ENCODE measurements around the gene SREBF2.
"Not testable (repeated sequence)": the region's sequence is repeated elsewhere in the genome, so short reads cannot be mapped to it uniquely, and the experiment has no call there.

The SREBF2 gene

DNA sequence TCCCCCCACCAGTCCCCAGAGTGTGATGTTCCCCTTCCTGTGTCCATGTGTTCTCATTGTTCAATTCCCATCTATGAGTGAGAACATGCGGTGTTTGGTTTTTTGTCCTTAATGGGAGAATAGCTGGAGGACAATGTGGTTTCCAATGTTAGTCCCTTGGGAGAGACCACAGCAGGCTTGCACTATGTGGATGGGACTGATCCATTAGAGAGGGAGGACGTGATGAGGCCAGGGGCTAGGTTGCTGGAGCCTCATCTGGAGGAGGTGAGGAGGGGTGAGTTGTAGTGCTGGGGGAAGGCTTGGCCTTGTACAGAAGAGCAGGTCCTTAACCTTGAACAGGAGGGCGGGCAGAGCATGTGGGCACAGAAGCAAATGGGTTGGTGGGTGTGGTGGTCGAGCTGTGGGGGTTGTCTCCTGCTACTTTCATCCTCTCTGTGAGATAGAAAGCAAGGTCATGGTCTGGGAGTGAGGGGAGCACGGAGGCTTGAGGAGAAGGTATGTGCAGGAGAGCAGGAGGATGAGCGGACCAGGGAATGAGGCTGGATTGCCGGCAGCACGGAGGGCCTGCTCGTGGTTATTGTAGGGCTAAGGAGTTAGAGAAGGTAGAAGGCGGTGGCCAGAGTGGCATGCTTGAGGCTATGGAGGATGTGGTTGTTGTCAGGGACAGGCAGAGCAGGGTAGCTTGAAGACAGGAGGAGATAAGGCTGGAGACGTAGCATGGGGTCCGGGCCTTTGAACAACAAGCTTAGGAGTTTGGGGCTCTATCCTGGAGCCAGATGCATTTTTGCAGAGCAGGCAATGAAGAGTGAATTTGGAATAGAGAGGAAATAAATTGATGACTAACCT, 11.2 kb upstream of the SREBF2 start:
- no peak for DNase-seq

DNA sequence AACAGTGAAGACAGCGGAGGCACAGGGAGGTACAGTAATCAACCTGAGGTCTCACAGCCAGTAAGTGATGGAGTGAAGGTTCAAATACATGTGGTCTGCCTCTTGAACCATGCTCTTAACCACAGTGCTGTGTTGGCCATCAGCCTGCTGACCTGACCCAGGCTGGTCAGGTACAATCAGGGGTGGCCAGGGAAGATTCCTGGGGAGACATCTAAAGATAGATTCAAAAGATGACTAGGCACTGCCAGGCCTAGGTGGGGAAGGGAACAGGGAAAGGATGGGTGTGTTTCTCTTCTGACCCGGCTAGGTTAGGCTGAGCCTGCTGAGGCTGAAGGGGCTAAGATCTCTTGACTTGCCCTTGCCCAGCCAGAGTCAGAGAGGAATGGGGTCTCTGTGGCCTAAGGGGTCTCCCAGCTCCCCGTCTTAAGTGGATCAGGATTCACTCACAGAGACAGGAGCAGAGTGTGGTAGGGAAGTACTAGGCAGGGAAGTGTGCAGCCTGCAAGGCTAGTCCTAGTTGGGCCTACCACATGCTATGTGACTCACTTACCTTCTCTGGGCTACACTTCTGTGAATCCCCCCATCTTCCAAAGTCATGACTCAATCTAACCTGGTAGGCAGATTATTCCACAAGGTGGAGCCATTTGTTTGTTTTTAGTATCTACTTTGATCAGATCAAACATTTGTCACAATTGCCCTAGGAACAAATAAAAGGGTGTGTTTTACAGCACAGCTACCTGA, 10.4 kb upstream of the SREBF2 start:
- DNase-seq, result no peak

DNA sequence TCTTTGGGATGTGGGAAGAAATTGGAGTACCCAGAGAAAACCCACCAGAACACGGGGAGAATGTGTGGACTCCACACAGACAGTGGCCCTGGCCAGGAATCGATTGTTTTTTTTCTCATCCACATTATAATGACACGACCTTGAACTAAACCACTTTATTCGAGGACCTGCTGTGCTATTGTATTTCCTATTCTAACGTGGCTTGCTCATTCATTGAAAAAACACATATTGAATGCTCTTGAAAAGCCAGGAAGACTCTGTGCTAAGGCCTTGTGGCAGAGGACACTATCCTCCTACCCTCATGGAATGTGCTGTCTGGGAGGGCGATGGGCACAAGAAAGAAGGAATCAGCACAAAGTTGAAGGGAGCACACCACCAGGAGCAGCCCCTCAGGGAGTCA, 9.1 kb upstream of the SREBF2 start:
- no peak for DNase-seq

DNA sequence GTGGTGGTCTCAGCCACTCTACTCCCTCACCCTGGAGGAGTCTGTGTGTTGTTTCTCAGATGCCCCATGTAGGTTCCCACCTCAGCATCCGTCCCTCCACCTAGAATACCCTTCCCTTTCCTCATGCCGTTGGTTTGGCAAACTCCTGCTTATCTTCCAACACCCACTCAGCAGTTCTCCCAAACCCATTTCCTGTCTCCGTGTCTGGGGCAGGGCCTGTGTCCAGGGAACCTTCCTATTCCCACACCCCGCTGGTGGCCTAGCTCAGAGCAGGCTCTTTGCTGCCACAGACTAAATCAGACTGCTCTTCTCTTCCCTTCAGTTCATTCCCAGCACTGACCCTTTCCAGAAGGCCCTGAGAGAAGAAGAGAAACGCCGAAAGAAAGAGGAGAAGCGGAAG, 7.5 kb upstream of the SREBF2 start:
- DNase-seq, result no peak

DNA sequence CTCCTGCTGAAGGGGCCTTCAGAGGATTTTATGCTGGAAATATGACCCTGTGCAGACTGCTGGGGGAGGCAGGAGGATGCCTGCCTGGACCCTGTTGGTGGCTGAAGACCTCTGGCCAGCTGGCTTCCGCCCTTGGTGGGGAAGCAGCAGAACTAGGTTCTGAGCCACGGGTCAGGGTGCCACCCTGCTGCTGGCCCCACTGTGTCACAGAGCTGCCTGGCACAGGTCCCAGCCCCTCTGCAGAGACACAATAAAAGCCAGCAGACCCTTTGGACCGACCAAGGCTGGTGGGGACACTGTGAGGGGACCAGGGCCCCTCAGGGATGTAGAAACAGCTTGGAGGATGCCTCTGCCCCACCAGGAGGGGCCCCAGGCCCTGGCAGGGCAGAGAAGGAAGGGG, 6.9 kb upstream of the SREBF2 start:
- no peak for DNase-seq

DNA sequence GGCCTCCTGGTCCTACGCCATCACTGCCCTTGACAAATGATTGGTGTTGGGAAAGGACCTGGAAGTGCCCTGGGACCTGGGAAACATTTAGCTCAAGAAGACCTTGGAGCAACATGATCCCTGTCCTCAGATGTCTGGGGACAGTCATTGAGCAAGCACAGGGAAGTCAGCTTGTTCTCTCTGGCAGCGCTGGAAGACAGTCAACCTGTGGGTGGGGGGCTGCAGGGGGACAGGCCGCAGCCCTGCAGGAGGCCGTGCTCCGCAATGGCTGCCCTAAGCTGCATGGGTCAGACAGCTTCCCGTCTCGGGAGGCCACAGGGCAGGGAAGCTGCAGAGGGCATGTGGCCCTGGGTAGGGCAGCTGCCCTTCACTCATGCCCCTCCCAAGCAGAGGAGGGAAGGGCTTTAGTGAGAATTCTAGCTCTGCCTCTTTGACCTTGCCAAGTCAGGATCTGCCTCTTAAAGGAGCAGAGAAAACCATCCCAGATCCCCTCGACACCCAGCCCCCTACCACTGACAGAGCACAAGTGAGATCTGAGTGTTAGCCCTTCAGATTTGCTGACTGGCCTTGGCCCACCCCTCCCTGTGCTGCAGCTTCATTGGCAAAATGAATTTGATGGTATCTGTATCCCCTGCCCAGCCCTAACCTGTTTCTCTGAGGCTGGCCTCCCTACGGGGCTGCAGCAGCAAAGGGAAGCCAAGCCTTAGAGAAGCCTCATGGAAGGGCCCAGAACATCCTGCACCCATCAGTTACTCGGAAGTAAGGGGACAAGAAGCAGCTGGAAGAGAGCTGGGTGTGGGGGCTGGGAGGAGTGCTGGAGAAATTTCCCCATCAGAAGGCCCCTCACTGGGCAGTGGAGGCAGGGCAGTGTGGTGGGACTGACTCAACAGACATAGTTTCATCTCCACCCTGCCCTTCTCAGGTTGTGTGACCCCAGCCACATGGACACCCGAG, 6.2 kb upstream of the SREBF2 start:
- DNase-seq, result no peak

DNA sequence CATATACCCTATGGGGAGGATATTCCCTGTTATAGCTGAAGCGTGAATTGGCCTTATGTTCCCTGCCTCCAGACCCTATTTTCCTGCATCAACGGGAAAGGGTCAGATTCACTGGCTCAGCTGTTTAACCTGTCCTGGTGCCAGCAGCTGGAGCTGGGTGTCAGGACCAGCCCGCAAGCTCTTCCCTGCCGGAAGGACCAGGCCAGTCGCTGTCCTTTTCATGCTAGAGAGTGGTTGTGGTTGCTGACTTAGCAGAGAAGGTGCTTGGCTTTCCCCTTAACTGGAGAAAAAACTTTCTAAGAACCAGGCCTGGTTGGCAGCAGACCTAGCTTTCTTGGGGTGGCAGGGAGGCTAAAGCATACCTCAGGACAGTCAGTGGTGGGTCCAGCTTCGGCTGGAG, 5.2 kb upstream of the SREBF2 start:
- DNase-seq, result peak; percentile 38

DNA sequence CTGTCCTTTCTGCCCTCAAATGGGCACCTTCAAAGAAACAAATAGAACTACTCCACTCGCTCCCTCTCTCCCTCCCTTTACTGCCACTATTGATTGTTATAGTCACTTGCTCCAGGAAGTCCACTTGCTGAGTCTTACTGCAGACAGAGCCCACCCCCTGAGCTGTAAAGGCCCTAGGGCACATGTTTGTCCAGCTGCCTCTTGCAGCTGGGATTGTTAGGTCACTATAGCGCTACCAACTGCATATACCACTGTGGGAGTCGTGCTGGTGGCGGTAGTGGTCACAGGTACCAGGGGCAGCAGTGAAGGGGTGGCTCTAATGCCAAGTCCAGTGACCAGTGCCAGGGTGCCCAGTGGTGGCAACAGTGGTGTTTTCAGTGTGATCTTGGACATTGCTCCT, 4.4 kb upstream of the SREBF2 start:
- DNase-seq, result no peak

DNA sequence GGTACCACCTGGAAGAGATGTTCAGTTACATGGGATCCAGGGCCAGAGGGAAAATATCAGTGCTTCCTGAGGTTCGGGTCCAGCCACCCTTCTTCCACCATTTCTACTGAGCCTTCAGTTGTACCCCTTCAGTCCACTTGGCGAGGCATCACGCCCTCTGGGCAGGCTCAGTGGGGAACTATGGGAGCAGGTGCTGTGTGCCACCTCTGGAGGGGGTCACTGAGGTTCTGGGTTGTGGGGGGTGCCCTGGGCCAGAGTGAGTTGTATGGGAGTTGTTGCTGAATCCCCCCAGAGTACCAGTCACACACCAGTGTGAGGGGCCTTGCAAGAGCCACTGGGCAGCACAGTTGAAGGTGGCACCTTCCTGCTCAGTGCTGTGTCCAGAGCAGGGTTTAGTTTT, 2.7 kb upstream of the SREBF2 start:
- no peak for DNase-seq

DNA sequence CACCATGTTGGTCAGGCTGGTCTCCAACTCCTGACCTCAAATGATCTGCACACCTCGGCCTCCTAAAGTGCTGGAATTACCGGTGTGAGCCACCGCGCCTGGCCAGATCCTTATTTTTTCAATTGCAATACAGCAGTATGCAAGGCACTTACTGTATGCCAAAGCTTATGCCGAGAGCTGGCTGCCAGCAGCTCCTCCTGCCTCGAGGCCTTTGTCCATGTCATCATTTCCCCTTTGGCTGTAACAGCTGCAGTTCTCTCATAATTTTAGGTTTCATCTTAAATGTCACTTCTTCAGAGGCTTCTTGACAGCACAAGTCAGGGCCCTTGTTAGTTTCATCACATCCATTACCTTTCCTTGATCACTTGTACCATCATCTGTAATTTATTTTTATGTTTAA, 1.5 kb upstream of the SREBF2 start:
- DNase-seq, result peak; percentile 40

DNA sequence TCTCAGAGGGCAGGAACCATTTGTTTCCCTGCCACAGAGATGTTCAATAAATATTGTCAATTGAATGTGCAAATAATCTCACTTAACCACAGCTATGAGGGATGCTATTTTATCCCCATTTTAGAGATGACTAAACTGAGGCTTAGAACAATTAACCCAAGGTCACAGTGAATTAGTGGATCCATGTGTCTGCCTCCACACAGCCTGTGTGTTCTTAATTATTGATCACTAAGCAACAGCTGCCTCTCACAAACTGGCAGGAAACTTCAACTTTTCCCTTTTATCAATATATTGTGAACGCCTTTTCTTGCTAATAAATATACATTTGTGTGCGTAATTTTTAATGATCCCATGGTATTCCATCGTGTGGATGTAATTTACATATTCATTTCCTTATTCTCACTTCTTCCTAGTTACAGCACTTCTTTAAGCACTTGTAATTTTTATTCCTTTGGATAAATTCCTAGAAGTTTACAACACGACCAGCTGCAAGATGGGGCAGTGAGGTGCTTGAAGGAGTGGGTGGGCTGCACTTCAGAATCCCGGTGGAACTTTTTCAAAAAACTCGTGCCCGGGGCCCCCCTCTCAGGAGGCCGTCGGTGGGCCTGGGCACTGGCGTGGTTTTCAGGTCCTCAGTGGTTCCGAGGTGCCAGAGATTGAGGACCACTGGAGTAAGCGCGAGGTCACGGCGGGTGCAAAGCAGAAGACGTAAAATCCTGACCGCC, 915 bp upstream of the SREBF2 start:
- DNase-seq, result no peak

DNA sequence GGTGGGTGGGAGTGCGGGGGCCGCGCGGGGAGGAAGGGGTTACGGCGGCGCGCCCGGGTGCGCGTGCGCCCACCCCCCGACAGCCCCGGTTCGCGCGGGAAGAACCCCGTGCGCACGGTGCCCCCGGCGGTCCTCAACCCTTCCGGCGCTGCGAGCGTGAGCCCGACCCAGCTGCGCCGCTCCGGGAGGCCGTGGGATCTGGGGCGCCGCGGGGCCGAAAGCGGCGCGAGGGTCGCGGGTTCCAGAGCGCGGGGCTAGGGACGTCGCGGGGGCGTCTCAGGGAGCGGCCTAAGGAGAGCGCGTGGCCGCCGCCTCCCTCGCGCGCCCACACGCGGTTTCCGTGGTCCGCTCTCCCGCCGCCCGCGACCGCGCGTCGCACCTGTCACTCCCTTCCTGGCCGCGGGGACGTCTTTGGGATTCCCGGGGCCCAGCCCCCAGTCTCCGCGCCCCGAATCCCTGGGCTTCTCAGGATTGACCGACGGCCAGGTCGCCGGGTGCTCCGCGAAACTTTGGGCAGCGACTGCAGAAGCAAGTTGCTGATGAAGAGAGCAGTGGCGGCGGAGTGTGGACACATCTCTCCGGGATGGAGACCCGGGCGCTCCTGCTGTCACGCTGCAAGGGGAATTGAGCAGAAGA, 582 bp downstream of the SREBF2 start:
- DNase-seq, result peak; percentile 60

DNA sequence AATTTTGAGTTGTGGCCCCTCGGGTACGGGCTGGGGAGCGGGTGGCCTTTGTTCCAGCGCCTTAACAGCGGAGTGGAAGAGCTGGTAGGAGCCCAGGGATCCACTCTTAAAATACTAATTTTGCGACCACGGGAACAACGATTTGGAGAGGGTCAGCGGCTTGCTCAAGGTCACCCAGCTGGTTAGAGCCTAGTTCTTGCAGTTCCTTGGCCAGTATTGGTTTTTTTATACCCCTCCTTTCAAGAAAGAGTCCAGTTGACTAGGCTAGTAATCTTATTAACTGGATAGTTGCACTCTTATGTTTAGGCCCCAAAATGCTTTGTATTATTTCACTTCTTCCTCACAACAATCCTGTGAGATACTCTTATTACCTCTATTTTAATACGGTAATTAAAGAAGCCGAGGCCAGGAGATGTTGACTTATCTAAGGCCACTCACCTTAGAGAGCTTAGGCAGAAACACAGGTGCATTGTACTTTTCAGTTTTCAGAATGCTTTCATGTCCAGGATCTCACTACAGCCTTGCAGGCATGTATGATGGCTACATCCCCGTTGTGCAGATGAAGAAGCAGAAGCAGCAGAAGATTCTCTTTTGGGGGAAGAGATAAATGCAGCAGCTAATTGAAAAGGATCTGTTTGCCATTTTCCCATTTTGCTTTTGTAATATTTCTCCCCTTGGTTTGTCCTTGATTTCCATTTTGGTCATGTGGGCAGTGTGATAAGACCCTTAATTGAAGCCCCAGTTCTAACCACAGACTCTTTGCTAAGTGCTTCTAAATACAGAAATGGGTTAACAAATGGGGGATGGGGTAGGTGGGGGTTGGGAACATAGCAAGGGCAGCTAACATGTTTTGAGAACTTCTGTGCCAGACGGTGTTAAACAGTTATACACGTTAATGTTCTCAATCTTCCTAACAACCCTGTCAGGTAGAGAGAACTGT, 1.4 kb downstream of the SREBF2 start:
- DNase-seq, result no peak

DNA sequence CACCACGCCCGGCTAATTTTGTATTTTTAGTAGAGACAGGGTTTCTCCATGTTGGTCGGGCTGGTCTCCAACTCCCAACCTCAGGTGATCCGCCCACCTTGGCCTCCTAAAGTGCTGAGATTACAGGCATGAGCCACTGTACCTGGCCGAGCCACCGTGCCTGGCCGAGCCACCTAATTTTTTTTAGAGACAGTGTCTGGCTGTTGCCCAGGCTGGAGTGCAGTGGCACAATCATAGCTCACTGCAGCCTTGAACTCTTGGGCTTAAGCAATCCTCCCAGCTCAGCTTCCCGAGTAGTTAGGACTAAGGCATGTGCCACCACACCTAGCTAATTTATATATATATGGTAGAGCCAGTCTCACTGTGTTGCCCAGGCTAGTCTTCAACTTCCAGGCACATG, 2.6 kb downstream of the SREBF2 start:
- not testable (repeated sequence) for DNase-seq

DNA sequence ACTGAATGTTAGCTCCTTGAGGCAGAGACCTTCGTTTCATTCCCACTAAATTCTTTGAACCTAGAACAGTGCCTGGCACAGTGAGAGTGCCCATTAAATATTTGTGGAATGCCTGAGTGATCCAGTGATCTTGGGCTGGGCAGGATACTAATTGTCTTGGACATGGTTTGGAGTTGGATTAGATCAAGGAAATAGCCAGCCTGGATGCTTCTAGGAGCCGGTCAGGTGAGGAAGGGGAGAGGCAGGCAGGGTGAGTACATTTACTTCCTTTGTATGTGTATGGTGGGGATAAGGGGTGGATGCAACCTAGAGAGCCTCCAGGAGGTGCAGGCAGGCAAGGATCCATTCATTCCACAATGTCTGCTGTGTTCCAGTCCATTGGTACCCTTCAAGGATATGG, 3.6 kb downstream of the SREBF2 start:
- DNase-seq, result no peak

DNA sequence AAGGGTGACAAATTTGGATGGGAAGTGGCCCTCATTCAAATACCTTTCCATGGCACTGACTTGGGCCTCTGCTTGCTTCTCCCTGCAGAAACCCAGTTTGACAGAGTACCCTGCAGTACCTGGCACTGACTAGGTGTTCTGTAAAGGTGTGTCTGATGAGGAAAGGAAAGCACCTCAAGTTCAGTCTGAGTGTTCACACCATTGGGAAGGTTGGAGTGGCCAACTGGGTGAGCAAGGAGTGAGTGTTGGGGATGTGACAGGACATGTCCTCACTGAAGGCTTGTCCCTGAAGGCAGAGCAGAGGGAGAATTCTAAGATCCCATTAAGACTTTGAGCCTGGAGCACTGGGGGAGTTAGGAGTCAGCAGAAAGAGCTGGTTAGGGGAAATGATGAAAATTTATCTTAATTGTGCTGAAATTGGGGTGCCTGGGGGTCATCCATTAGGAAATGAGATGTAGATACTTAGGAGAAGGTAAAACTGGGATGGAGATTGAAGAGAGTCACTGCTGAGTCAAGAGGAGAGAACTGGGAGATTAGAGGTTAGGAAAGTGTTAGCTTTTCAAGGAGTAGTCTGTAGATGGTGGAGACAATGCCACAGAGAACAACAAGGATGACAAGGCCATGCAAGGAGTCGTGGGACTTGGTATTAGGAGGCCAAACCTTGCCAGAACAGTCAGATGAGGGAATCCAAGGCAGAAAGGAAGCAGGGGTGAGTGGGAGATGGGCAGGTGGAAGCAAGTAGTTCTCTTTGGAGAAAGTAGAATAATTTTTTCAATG, 6.1 kb downstream of the SREBF2 start:
- DNase-seq, result no peak

DNA sequence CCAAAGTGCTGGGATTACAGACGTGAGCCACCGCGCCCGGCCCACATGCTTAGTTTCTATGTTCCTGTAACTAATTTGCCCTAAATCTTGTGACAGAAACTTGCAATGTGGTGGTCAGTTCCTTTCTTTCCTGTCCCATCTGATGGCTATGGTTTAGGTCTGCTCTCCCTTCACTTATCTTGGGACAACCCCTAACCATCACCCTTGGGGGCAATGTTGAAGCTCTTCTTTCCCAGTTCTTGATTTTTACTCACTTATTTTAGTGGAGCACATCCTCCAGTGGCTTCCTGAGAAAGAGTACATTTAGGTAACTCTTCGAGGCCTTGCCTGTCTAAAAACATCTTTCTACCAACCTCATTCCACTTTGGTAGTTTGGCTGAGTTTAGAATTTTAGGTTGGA, 7.3 kb downstream of the SREBF2 start:
- no peak for DNase-seq

DNA sequence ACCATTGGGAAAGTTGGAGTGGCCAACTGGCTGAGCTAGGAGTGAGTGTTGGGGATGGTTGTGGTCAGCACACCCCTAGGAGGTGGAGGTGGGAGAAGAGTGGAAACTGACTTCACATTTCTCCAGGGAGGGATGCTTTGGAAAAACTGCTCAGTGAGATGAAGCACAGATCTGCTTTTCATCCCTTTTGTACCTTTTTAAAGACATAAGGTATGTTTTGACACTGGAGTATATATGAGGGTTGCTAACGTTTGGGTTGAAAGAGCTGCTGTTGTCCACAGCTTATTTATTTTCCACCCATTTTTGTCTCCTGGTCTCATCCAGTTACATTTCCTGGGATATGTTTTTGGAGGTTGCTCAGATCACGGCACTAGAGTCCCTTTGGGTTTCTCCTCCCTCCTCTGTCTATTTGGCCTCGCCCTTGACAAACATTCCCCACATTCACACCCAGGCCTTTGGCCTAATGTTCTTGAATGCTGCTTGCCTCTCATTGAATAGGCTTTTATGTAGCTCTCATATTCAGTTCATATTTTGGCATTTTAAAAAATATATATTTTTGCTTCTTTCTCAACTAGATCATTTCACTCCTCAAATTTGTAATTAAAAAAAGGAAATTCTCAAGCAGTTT, 8.3 kb downstream of the SREBF2 start:
- no peak for DNase-seq

All from right hindlimb (tissue), 1 donor.